HG03354 (cell line): ENCODE measurements around the gene CYP26B1.

Experiments
- ATAC-seq: cut with Tn5 transposase; IDR thresholded peaks from one replicate; pipeline ENCODE4 v1.9.1; 2021; ENCODE audit warnings: mild to moderate bottlenecking; ENCODE audit not compliant: unreplicated experiment, poor library complexity, severe bottlenecking

The CYP26B1 gene

DNA sequence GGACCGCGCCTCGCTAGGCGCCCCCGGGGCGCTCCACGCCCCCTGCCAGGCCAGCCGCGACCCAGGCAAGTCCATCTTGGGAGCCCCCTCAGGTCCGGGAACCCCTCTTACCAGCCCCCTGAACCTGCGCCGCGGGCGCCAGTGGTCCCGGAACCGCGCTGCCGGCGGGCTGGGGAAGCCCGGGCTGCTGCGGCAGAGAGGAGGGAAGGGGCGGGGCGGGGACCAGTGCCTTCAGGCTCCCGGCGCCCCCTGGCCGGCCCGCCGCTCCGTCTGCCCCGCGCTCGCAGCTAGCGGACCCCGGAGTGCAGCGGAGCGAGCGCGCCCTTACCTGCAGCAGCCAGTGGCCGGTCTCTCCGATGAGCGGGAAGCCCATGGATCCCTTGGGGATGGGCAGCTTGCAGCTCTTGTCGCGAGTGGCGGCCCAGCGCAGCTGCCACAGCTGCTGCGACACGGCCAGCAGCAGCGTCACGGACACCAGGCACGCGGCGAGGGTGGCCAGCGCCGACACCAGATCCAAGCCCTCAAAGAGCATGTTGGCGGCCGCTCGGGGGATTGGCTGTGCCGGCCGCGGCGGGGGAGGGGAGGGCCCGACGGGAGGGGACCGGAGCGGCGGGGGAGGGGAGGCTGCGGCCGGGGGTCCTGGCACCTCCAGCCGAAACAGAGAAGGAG is at the start of gene CYP26B1:
TSS of gene CYP26B1 (minus strand) at position 560 of the 669 bp plus-strand sequence. CDS start at position 532, 28 bp downstream.
- ATAC-seq, result no peak

- ATAC-seq, result no peak
Observed at GRCh38 chr2:72193723-72194122, 46.1 kb upstream of the CYP26B1 start.

DNA sequence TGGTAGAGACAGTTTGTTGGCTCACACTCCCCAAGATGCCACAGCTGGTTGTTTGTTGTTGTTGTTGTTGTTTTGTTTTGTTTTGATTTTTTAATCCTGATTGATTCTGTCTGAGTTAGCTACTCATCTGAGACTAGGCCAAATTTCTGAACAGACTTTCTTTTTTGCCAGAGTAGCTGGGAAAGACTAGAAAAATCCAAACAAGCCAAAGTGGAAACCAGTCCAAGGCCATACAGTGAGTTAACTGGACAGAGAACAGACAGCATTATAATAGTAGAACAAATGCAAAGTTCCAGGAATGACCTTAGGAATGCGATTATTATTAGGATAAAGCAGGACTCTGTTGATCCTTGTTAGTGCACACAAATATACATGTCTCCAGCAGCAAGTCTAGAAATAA is 43.8 kb upstream of the CYP26B1 start:
- no peak for ATAC-seq

GRCh38 chr2:72185206-72185605 is 37.5 kb upstream of the CYP26B1 start:
- ATAC-seq, result no peak

- no peak for ATAC-seq
Observed at GRCh38 chr2:72183466-72183865, 35.8 kb upstream of the CYP26B1 start.

DNA sequence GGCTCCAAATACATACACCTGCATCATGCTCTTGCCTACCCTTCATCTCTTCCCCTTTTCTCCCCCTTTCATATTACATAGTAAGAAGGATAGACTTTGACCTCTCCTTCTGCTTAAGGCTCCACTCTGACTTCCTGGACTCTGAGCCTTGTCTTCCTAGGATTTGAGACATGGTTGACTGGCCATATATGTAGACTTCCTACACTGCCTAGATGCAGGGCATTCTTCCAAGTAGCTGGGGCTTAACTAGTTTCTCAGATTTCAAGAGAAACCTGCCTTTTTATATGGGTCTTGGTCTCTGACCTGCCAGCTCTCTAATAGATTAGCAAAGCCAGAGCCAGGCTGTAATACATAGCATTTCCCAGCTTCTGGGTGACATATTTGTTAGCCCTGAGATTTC is 35.4 kb upstream of the CYP26B1 start:
- ATAC-seq, result no peak

GRCh38 chr2:72182547-72182946 is 34.9 kb upstream of the CYP26B1 start:
- ATAC-seq, result no peak

GRCh38 chr2:72181616-72182015 is 34.0 kb upstream of the CYP26B1 start:
- ATAC-seq, result no peak

- no peak for ATAC-seq
Observed at GRCh38 chr2:72180351-72180750, 32.7 kb upstream of the CYP26B1 start.

GRCh38 chr2:72178551-72178950 is 30.9 kb upstream of the CYP26B1 start:
- no peak for ATAC-seq

GRCh38 chr2:72176281-72176680 is 28.6 kb upstream of the CYP26B1 start:
- no peak for ATAC-seq

DNA sequence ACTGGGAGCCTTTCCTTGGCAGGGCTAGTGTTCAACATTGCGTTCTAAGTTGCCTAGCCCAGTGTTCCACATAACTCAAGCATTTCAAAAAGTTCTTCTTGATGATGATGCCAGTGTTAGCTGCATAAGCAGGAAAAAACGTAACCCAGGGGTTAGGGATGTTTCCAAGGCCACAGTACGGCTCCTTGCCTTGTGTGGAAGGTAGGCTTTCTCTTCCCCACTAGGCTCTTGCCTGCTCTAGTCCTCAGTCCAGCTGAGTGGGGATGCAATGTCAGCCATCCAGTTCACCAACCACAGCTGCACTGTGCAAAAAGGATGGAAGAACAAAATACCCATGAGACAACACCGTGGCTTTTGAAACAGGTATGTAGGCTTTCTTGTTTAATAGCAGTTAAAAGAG is 28.0 kb upstream of the CYP26B1 start:
- ATAC-seq, result no peak

GRCh38 chr2:72173640-72174321 is 26.1 kb upstream of the CYP26B1 start:
- ATAC-seq, result no peak

- ATAC-seq, result no peak
Observed at GRCh38 chr2:72172478-72172877, 24.8 kb upstream of the CYP26B1 start.

DNA sequence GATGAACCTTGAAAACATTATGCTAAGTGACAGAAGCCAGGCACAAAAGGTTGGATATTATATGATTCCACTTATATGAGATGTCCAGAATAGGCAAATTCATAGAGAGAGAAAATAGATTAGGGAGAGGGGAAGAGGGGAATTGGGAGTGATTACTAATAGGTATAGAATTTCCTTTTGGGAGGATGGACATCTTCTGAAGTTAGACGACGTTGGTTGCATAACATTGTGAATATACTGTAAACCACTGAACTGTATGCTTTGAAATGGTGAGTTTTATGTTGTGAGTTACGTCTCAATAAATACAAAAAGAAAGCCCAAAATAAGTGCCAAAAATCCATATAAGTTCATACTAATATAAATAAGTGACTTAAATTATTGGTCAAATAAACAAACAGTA is 18.6 kb upstream of the CYP26B1 start:
- no peak for ATAC-seq

DNA sequence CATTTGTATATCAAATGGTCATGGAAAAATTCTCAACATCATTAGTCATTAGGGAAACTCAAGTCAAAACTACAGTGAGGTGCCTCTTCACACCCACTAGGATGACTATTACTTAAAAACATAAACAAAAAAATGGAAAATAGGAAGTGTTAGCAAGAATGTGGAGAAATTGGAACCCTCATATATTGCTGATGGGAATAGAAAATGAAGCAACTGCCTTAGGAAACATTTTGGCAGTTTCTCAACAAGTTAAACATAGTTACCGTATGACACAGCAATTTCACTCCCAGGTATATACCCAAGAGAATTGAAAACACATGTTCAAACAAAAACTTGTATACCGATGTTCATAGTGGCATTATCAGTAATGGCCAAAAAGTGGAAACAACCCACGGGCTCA is 18.1 kb upstream of the CYP26B1 start:
- ATAC-seq, result no peak

DNA sequence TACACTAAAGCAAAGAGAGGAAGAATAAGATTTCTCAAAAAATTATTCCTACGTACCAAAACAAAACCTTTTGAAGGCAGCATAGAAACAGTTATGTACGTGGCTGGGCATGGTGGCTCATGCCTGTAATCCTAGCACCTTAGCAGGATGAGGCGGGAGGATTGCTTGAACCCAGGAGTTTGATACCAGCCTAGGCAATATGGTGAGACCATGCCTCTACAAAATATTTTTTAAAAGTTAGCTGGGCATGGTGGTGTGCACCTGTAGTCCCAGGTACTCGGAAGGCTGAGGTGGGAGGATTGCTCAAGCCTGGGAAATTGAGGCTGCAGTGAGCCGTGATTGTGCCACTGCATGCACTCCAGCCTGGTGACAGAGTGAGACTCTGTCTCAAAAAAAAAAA is 14.9 kb upstream of the CYP26B1 start:
- no peak for ATAC-seq

DNA sequence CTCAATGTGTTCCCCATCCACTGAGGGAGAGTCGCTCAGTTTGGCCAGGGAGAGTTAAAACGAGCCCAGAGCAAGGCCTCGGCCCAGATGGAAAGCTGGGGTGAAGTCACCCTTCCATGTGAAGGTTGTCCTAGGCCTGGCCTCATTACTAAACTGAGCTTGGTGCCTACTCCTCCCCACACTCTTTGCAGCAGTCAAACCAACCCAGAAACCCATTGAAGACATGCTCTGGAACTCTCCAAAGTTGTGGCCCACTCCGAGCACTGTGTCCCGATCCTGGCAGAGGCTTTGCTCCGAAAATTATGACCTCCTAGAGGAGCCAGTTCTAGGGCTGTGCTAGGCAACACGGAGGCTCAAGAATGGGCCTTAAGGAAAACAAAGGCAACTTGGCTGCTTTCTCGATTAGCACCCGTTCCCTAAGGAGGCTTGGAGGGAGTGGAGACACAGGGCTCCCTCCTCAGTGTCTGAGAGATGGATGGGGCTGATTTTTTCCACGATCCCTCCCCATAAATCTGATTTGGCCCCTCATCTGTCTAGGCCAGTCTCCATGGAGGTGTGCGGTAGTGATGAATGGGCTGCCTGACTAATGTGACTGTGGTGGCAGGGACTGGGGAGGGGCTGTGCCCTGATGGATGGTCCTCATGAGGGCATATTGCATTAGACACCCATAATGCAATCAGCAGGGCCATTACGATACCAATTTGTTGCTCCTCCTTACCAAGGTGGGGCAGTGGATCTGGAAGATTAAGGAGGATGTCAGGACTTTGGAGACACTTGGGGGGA is 11.7 kb upstream of the CYP26B1 start:
- ATAC-seq, result no peak

DNA sequence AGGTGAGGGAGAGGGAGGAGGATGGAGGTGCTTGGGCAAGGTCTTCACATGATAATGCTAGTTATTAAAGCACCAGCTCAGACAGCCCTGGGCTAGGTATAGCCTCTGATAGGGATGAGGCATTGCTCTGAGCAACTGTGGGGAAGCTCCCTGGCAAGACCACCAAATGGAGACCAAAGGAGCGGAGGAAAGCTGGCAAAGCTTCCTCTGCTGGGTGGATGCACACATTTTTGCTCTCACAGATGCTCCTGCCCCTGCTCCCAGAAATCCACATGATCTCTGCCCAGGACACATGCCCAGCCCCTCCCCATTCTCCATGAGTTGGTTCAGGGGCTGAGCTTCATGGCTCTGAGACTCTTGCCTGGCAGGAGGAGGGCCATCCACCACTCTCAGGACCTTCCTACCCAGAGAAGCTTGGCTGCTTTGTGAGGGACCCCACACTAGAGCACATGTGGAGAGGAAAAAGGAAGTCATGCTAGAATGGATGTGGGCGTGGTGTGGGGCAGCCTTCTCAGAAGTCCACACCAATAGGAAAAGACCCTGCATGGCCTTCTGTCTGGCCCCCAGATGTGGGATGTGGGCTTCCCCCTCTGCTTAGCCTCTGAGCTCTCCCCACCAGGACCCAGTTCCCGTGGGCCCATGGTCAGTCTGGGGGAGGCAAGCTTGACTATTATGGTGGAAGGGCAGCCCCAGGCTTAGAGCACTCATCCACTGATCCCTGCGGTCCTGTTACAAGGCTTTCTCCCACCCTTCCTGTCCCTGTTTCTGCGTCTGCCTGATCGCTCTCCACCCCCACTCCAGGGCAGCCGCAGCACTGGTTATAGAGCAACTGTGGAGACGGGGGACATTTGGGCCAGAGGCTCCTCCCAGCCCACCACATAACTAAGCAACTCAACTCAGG is 10.5 kb upstream of the CYP26B1 start:
- ATAC-seq, result no peak

GRCh38 chr2:72156872-72157271 is 9.2 kb upstream of the CYP26B1 start:
- ATAC-seq, result no peak
